Transverse colon (tissue), 4 donors: Measurements from ENCODE around the gene KLK11. TPM values are rescaled to one million over a fixed set of nuclear protein-coding genes. Genes with fewer than 3 reads are reported as not detected.
"Not testable (repeated sequence)": the region's sequence is repeated elsewhere in the genome, so short reads cannot be mapped to it uniquely, and the experiment has no call there.

Experiments used
- DNase-seq: peaks from one replicate; pipeline ENCODE4 v3.0.0-alpha.2; 2019
- H3K27ac ChIP-seq, 4 donors: fragments of 200-600 bp; sonication (generic); 2 replicates each; pipeline ENCODE4 v1.5.1; 2016 to 2018; ENCODE audit warnings: inconsistent platforms in 4 of 4
- H3K27me3 ChIP-seq: fragments of 200-600 bp; sonication (generic); 2 replicates; pipeline ENCODE4 v1.5.1; 2017; ENCODE audit warnings: inconsistent platforms
- H3K36me3 ChIP-seq, 4 donors: fragments of 200-600 bp; sonication (generic); 2 replicates each; pipeline ENCODE4 v1.5.1; 2017 to 2019; ENCODE audit warnings: inconsistent platforms in 4 of 4
- H3K4me1 ChIP-seq, 4 donors: fragments of 200-600 bp; sonication (generic); 2 replicates each; pipeline ENCODE4 v1.5.1; 2017 to 2020; ENCODE audit warnings: inconsistent platforms in 4 of 4
- H3K4me3 ChIP-seq, 4 donors: fragments of 200-600 bp; sonication (generic); 1 replicate in 1 of 4; 2 replicates in 3 of 4; pipeline versions ENCODE4 v1.5.1 to v1.6.1; 2017 to 2019; ENCODE audit warnings: inconsistent platforms in 4 of 4
- H3K9me3 ChIP-seq, 2 donors: fragments of 200-600 bp; sonication (generic); 2 replicates each; pipeline ENCODE4 v1.5.1; 2017 to 2019; ENCODE audit warnings: inconsistent platforms in 2 of 2
- EP300 ChIP-seq: sonication (generic); formaldehyde crosslinking; IDR thresholded peaks from one replicate; pipeline ENCODE4 v1.6.1; 2017; ENCODE audit warnings: antibody characterized with exemption, low read depth
- POLR2A ChIP-seq: fragments of 450-650 bp; IDR thresholded peaks from one replicate; pipeline ENCODE4 v1.6.1; 2016; ENCODE audit warnings: antibody characterized with exemption, mild to moderate bottlenecking, moderate library complexity
- POLR2AphosphoS5 ChIP-seq, 3 donors: sonication (generic); formaldehyde crosslinking; IDR thresholded peaks; one replicate each; pipeline ENCODE4 v1.6.1; 2016; ENCODE audit warnings: antibody characterized with exemption in 3 of 3
- WGBS, 2 donors: methylation state at CpG; one replicate each; pipeline ENCODE4 v1.1.5; 2018; ENCODE audit warnings: low coverage in 1 of 2; 5-methylcytosine and 5-hydroxymethylcytosine counted together
- in situ Hi-C, 4 donors: fragments of 200-750 bp; cut with MboI; loops; one replicate each; pipeline versions ENCODE4 v1.15.0 to v1.15.1; 2017; ENCODE audit warnings: low sequenced_read_pairs in 3 of 4, low pct_ligation_motif_present in 1 of 4, low pct_unique_long_range_greater_than_20kb in 1 of 4
- intact Hi-C: fragments of 100-400 bp; cut with DNase I; formaldehyde crosslinking; loops from one replicate; pipeline ENCODE4 v1.15.1; 2023; ENCODE audit warnings: low total_unique reads
- total RNA-seq, 4 donors: library from RNA; depleted of rRNA; stranded (reverse); fragments of >200 nt; gene quantifications; one replicate each; pipeline ENCODE4 v1.1.0, GENCODE V29; 2016
- TF ChIP-seq, protein P1 (sequence below), 5 experiments: fragments of 200-600 bp in 3 of 5; fragments of 450-650 bp in 2 of 5; sonication (generic) in 3 of 5; IDR thresholded peaks; 1 replicate in 2 of 5; 2 replicates in 3 of 5; pipeline ENCODE4 v1.5.1; 2016 to 2017; ENCODE audit warnings: antibody characterized with exemption in 5 of 5, inconsistent platforms in 3 of 5, mild to moderate bottlenecking in 2 of 5, moderate library complexity in 1 of 5

The KLK11 gene
- total RNA-seq, 4 donors from 2014 or later = 0.55 to 0.79 TPM; not detected in 2

DNA sequence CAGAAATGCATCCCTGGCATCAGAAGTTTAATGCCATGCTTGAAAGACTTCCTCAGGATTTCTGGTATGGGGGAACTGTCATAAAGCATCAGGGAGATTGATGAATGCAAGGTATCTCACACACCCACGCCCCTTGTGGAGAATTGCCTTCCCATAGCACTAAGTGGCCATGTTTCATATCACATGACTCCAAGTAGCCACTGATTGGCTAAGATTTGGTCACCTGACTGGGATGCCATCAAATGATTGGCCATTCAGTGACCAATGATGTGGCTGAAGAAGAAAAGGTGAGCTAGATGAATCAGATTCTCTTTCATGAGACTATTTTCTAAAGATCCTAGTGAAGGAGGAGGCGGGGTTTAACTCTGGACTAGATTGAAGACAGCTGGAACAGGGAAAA, 32.3 kb downstream of the KLK11 start:
- H3K9me3 ChIP-seq = no peaks in the 10 kb centered on the region
- H3K27me3 ChIP-seq = peaks cover 7% of the 10 kb centered on the region
- no peak for TF ChIP-seq POLR2AphosphoS5 (IDR thresholded peaks at IDR 0.05)
- TF ChIP-seq, protein P1, sequence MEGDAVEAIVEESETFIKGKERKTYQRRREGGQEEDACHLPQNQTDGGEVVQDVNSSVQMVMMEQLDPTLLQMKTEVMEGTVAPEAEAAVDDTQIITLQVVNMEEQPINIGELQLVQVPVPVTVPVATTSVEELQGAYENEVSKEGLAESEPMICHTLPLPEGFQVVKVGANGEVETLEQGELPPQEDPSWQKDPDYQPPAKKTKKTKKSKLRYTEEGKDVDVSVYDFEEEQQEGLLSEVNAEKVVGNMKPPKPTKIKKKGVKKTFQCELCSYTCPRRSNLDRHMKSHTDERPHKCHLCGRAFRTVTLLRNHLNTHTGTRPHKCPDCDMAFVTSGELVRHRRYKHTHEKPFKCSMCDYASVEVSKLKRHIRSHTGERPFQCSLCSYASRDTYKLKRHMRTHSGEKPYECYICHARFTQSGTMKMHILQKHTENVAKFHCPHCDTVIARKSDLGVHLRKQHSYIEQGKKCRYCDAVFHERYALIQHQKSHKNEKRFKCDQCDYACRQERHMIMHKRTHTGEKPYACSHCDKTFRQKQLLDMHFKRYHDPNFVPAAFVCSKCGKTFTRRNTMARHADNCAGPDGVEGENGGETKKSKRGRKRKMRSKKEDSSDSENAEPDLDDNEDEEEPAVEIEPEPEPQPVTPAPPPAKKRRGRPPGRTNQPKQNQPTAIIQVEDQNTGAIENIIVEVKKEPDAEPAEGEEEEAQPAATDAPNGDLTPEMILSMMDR (IDR thresholded peaks at IDR 0.05) = no peak
- no peak for TF ChIP-seq POLR2A
- TF ChIP-seq EP300 = no peak
- H3K36me3 ChIP-seq = no peaks in the 10 kb centered on the region
- no peak overlapping the region for H3K27ac ChIP-seq
- no peak overlapping the region for H3K4me3 ChIP-seq
- H3K4me1 ChIP-seq = no peaks in the 10 kb centered on the region
- in situ Hi-C loops = no loop called here
- intact Hi-C loops = no loop called here
- no peak for DNase-seq
- WGBS, 2 donors = 60 to 63% methylated on average over 2 of the region's 2 CpGs

DNA sequence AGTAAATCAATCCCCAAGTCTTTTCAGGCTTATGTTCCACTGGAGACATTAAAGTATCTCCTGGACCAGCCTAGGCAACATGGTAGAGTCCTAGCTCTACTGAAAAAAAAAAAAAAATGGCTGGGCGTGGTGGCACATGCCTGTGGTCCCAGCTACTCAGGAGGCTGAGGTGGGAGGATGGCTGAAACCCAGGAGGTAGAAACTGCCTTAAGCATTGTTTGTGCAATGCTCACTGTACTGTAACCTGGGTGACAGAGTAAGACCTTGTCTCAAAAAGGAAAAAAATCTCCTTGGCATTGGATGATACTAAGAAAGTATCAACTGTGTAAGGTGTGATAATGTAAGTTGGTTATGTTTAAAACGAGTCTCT, 33.8 kb downstream of the KLK11 start:
- no peak overlapping the region for H3K4me3 ChIP-seq
- WGBS, 2 donors = 45 to 46% methylated on average over 2 of the region's 2 CpGs
- H3K9me3 ChIP-seq = no peaks in the 10 kb centered on the region
- no peaks in the 10 kb centered on the region for H3K4me1 ChIP-seq
- no peak for DNase-seq
- TF ChIP-seq POLR2AphosphoS5 (IDR thresholded peaks at IDR 0.05) (no peak), EP300 (no peak), POLR2A (no peak)
- TF ChIP-seq, protein P1 (IDR thresholded peaks at IDR 0.05) = no peak
- peaks cover 2% of the 10 kb centered on the region for H3K27me3 ChIP-seq
- H3K27ac ChIP-seq = no peak overlapping the region
- no peaks in the 10 kb centered on the region for H3K36me3 ChIP-seq
- intact Hi-C loops = no loop called here
- in situ Hi-C loops = no loop called here

DNA sequence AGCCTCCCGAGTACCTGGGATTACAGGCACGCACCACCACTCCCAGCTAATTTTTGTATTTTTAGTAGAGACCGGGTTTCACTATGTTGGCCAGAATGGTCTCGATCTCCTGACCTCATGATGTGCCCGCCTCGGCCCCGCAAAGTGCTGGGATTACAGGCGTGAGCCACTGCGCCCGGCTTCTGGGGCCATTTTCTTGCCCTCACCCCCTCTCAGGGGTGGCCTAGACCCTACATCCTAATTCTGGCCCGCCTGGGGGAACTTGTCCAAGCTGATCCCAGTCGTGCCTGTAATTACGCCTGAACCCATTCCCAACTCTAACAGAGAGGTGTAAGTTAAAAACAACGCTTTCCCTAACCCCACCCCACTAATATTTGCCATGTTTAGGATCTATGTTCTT, 42.0 kb downstream of the KLK11 start:
- H3K4me3 ChIP-seq, DNase-seq, H3K9me3 ChIP-seq, H3K4me1 ChIP-seq, in situ Hi-C loops, H3K27ac ChIP-seq, H3K36me3 ChIP-seq, intact Hi-C loops: not testable (repeated sequence)
- 80 to 83% methylated on average over 5 to 14 of the region's 14 CpGs for WGBS, 2 donors
- peaks cover 39% of the 10 kb centered on the region for H3K27me3 ChIP-seq

GRCh38 chr19:50983625-50984292, 42.7 kb downstream of the KLK11 start, which contains the start of gene KLK7:
Gene KLK7 (minus strand): TSS chr19:50983917. CDS start chr19:50982399, 1,518 bp downstream.
- no peak within 1 kb of the TSS for H3K4me3 ChIP-seq
- WGBS, 2 donors = 22% methylated on average over 26 of the region's 28 CpGs; no CpG with 5 or more reads in 1 of the 2 donors
- H3K36me3 ChIP-seq = no peaks in the 10 kb centered on the region
- in situ Hi-C loops (no loop called here), intact Hi-C loops (no loop called here)
- no peaks in the 10 kb centered on the region for H3K4me1 ChIP-seq
- H3K27me3 ChIP-seq = peaks cover 40% of the 10 kb centered on the region
- DNase-seq = no peak
- no peak within 1 kb of the TSS for H3K27ac ChIP-seq
- TF ChIP-seq POLR2A (no peak), POLR2AphosphoS5 (IDR thresholded peaks at IDR 0.05) (no peak), EP300 (no peak)
- TF ChIP-seq, protein P1 (IDR thresholded peaks at IDR 0.05) = no peak
- no peaks in the 10 kb centered on the region for H3K9me3 ChIP-seq

GRCh38 chr19:50982186-50982585, 44.2 kb downstream of the KLK11 start:
- Histone ChIP-seq H3K27me3 (peaks cover 33% of the 10 kb centered on the region), H3K9me3 (no peaks in the 10 kb centered on the region), H3K4me1 (no peaks in the 10 kb centered on the region), H3K4me3 (no peak overlapping the region), H3K27ac (no peak overlapping the region), H3K36me3 (no peaks in the 10 kb centered on the region)
- TF ChIP-seq POLR2A (no peak), EP300 (no peak), POLR2AphosphoS5 (IDR thresholded peaks at IDR 0.05) (no peak)
- TF ChIP-seq, protein P1 (IDR thresholded peaks at IDR 0.05) = no peak
- intact Hi-C loops (no loop called here), in situ Hi-C loops (no loop called here)
- DNase-seq = no peak
- WGBS, 2 donors = 39% methylated on average over 2 of the region's 4 CpGs; no CpG with 5 or more reads in 1 of the 2 donors
